Measurements from ENCODE around the gene KHNYN.
"Not testable (repeated sequence)": the region's sequence is repeated elsewhere in the genome, so short reads cannot be mapped to it uniquely, and the experiment has no call there.

KHNYN gene

GRCh38 chr14:24437736-24438067 is 7.9 kb downstream of the KHNYN start:
- DNase-seq (ENCODE audit: low read depth in 2 of 2), result no peak

- no peak for DNase-seq (ENCODE audit: low read depth in 2 of 2)
Measured at GRCh38 chr14:24438223-24439097, 8.7 kb downstream of the KHNYN start.

- no peak for DNase-seq (ENCODE audit: low read depth in 2 of 2)
Measured at GRCh38 chr14:24439257-24439656, 9.5 kb downstream of the KHNYN start.

GRCh38 chr14:24439830-24440605 is 10.3 kb downstream of the KHNYN start:
- DNase-seq (ENCODE audit: low read depth in 2 of 2), result no peak

GRCh38 chr14:24440606-24441399 is 11.0 kb downstream of the KHNYN start:
- DNase-seq (ENCODE audit: low read depth in 2 of 2), result no peak

- DNase-seq (ENCODE audit: low read depth in 2 of 2), result no peak
Measured at GRCh38 chr14:24441485-24441884, 11.7 kb downstream of the KHNYN start.

- DNase-seq (ENCODE audit: low read depth in 2 of 2), result no peak
Measured at GRCh38 chr14:24441904-24442239, 12.1 kb downstream of the KHNYN start.

- DNase-seq (ENCODE audit: low read depth in 2 of 2), result peak; percentile 83 to 94
Measured at GRCh38 chr14:24442240-24443052, 12.7 kb downstream of the KHNYN start, which contains the start of gene SDR39U1. SDR39U1 (minus strand) TSS chr14:24442776; CDS start chr14:24442769, 7 bp downstream.

- DNase-seq (ENCODE audit: low read depth in 2 of 2), result no peak
Measured at GRCh38 chr14:24443053-24443665, 13.4 kb downstream of the KHNYN start.

GRCh38 chr14:24450828-24451227 is 21.1 kb downstream of the KHNYN start:
- not testable (repeated sequence) for DNase-seq (ENCODE audit: low read depth in 2 of 2)

- no peak for DNase-seq (ENCODE audit: low read depth in 2 of 2)
Measured at GRCh38 chr14:24456980-24457379, 27.2 kb downstream of the KHNYN start.

GRCh38 chr14:24458736-24459135 is 29.0 kb downstream of the KHNYN start:
- DNase-seq (ENCODE audit: low read depth in 2 of 2), result no peak

GRCh38 chr14:24459331-24459730 is 29.6 kb downstream of the KHNYN start:
- DNase-seq (ENCODE audit: low read depth in 2 of 2), result no peak

GRCh38 chr14:24461336-24461735 is 31.6 kb downstream of the KHNYN start:
- no peak for DNase-seq (ENCODE audit: low read depth in 2 of 2)

GRCh38 chr14:24463017-24463883 is 33.5 kb downstream of the KHNYN start:
- no peak for DNase-seq (ENCODE audit: low read depth in 2 of 2)

GRCh38 chr14:24463884-24464785 is 34.4 kb downstream of the KHNYN start:
- no peak for DNase-seq (ENCODE audit: low read depth in 2 of 2)

GRCh38 chr14:24465368-24465767 is 35.6 kb downstream of the KHNYN start:
- no peak for DNase-seq (ENCODE audit: low read depth in 2 of 2)

GRCh38 chr14:24465805-24466204 is 36.1 kb downstream of the KHNYN start:
- DNase-seq (ENCODE audit: low read depth in 2 of 2), result no peak

- DNase-seq (ENCODE audit: low read depth in 2 of 2), result not testable (repeated sequence)
Measured at GRCh38 chr14:24470450-24470849, 40.7 kb downstream of the KHNYN start.

Measured in stimulated activated CD4-positive, alpha-beta T cell treated with anti-CD3 and anti-CD28 coated beads, Interleukin-4, amount 100 ng/mL, for 48 hours (primary cell).